Liver (tissue), 9 donors: Measurements from ENCODE around the gene CREBL2. TPM values are rescaled to one million over a fixed set of nuclear protein-coding genes. Genes with fewer than 3 reads are reported as not detected.

Experiments used
- DNase-seq: peaks from one replicate; pipeline ENCODE4 v3.0.0-alpha.2; 2017; ENCODE audit warnings: low spot score
- H3K27ac ChIP-seq, 2 donors: one replicate each; pipeline ENCODE4 v1.7.0; 2013; ENCODE audit warnings: inconsistent platforms in 2 of 2, low read length in 2 of 2, control low read depth in 1 of 2, low read depth in 1 of 2, mild to moderate bottlenecking in 1 of 2
- H3K27me3 ChIP-seq, 4 donors: one replicate each; pipeline versions ENCODE4 v1.6.1 to v1.7.0; 2013; ENCODE audit warnings: low read length in 3 of 4, inconsistent platforms in 1 of 4, mild to moderate bottlenecking in 1 of 4, moderate library complexity in 1 of 4; ENCODE audit not compliant: control insufficient read depth in 4 of 4, insufficient read depth in 4 of 4
- H3K36me3 ChIP-seq, 4 donors: one replicate each; pipeline versions ENCODE4 v1.6.1 to v1.7.0; 2013; ENCODE audit warnings: low read length in 3 of 4, mild to moderate bottlenecking in 3 of 4, low read depth in 1 of 4, moderate library complexity in 1 of 4; ENCODE audit not compliant: control insufficient read depth in 4 of 4, insufficient read depth in 3 of 4
- H3K4me1 ChIP-seq, 4 donors: one replicate each; pipeline versions ENCODE4 v1.6.1 to v1.7.0; 2013; ENCODE audit warnings: low read length in 3 of 4, mild to moderate bottlenecking in 3 of 4, moderate library complexity in 1 of 4; ENCODE audit not compliant: control insufficient read depth in 4 of 4, insufficient read depth in 4 of 4
- H3K4me3 ChIP-seq, 3 donors: one replicate each; pipeline versions ENCODE4 v1.6.1 to v1.7.0; 2013; ENCODE audit warnings: low read length in 3 of 3, control low read depth in 1 of 3, low read depth in 1 of 3, mild to moderate bottlenecking in 1 of 3
- H3K9ac ChIP-seq, 2 donors: one replicate each; pipeline ENCODE4 v1.7.0; 2013; ENCODE audit warnings: low read length in 2 of 2, mild to moderate bottlenecking in 2 of 2, moderate library complexity in 2 of 2, control low read depth in 1 of 2, low read depth in 1 of 2
- H3K9me3 ChIP-seq, 4 donors: one replicate each; pipeline versions ENCODE4 v1.6.1 to v1.7.0; 2013; ENCODE audit warnings: low read length in 3 of 4; ENCODE audit not compliant: control insufficient read depth in 4 of 4
- CTCF ChIP-seq: fragments of 150-350 bp; IDR thresholded peaks from 2 replicates; pipeline ENCODE4 v1.5.1; 2017; ENCODE audit warnings: improper control_type of control experiment, low read depth, low read length; ENCODE audit not compliant: missing input control
- EGR1 ChIP-seq, 2 donors: IDR thresholded peaks; 2 replicates each; pipeline ENCODE4 v1.6.1; 2016 to 2018; ENCODE audit warnings: antibody characterized with exemption in 2 of 2, low read depth in 2 of 2
- FOXA2 ChIP-seq: IDR thresholded peaks from 2 replicates; pipeline ENCODE4 v1.6.1; 2016; ENCODE audit warnings: antibody characterized with exemption
- GABPA ChIP-seq, 2 donors: IDR thresholded peaks in 1 of 2; conservative IDR thresholded peaks in 1 of 2; 2 replicates each; pipeline ENCODE4 v1.6.1; 2016; ENCODE audit warnings: antibody characterized with exemption in 2 of 2, mild to moderate bottlenecking in 1 of 2, moderate library complexity in 1 of 2
- HNF4A ChIP-seq, 2 donors: conservative IDR thresholded peaks; 2 replicates each; pipeline ENCODE4 v1.6.1; 2016; ENCODE audit warnings: antibody characterized with exemption in 2 of 2, mild to moderate bottlenecking in 2 of 2
- HNF4G ChIP-seq: IDR thresholded peaks from 2 replicates; pipeline ENCODE4 v1.6.1; 2016; ENCODE audit warnings: antibody characterized with exemption
- MAX ChIP-seq: IDR thresholded peaks from 2 replicates; pipeline ENCODE4 v1.6.1; 2016; ENCODE audit warnings: antibody characterized with exemption
- RAD21 ChIP-seq, 2 donors: IDR thresholded peaks; 2 replicates each; pipeline ENCODE4 v1.6.1; 2016; ENCODE audit warnings: antibody characterized with exemption in 2 of 2, mild to moderate bottlenecking in 2 of 2
- TAF1 ChIP-seq: conservative IDR thresholded peaks from 2 replicates; pipeline ENCODE4 v1.6.1; 2016; ENCODE audit warnings: antibody characterized with exemption, mild to moderate bottlenecking
- ZBTB33 ChIP-seq: IDR thresholded peaks from 2 replicates; pipeline ENCODE4 v1.6.1; 2016; ENCODE audit warnings: antibody characterized with exemption
- WGBS: extraction: QIAGEN DNeasy Blood & Tissue Kit; methylation state at CpG from one replicate; pipeline ENCODE4 v1.1.7; 2013; 5-methylcytosine and 5-hydroxymethylcytosine counted together
- polyA plus RNA-seq, 2 donors: library from polyadenylated mRNA; stranded (reverse) in 1 of 2; unstranded in 1 of 2; fragments of 200-250 nt in 1 of 2; fragments of >200 nt in 1 of 2; fragmentation: Nextera tagmentation in 1 of 2; extraction: Ambion mirVana in 1 of 2; gene quantifications; one replicate each; pipeline versions ENCODE4 v1.2.1 to v1.2.3, GENCODE V29; 2013 to 2015
- total RNA-seq, 2 donors: library from RNA; depleted of rRNA; stranded (reverse); fragments of >200 nt; gene quantifications; one replicate each; pipeline ENCODE4 v1.2.3, GENCODE V29; 2014
- TF ChIP-seq, protein P1 (sequence below): IDR thresholded peaks from 2 replicates; pipeline ENCODE4 v1.6.1; 2016; ENCODE audit warnings: antibody characterized with exemption
- donor health status: healthy.
- donor health status: healthy.
- donor health status: healthy.
- donor health status: healthy.
- donor health status: healthy.

The CREBL2 gene
- total and polyA plus RNA-seq, 4 donors = 14.6 to 27.4 (median 19.0) TPM

DNA sequence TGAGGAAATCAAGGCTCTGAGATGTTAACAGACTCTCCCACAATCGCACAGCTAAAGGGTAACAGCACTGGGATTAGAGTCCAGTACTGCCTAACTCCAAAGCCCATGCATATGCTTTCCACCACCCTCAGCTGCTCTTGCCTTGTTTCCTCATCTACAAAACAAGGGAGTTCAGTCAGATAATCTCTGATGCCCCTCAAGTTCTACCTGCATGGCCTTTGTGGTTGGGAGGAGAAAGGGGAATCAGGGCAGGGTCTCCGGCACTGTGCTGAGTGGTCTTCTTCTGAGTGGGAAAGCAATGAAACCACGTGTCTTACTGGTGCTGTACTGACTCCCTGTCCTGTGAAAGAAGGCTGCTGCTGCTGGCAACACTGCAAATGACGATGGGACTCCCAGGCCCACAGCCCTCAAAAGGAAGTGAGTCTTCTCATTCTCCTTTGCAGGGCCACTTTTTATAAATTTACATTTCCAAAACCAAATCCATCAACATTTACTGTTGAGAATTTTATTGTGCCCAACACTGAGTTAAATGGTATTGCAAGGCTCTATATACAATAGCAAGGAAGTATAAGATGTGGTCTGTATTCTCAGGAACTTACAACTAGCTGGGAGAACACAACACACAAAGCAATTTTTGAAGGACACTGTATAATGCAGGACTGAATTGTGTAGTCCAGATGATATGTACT, 29.3 kb upstream of the CREBL2 start (continued):
- no peak for TF ChIP-seq ZBTB33

- no peak overlapping the region for H3K9ac ChIP-seq
- no peaks in the 10 kb centered on the region for H3K27me3 ChIP-seq
- no peak overlapping the region for H3K4me3 ChIP-seq
- no peak for TF ChIP-seq FOXA2
- no peak for TF ChIP-seq HNF4A (conservative IDR thresholded peaks at IDR 0.05)
- TF ChIP-seq RAD21 (IDR thresholded peaks at IDR 0.05) = no peak
- no peak for TF ChIP-seq TAF1
- TF ChIP-seq EGR1 (IDR thresholded peaks at IDR 0.05; ENCODE audit: low read depth in 2 of 2) = no peak
- no peaks in the 10 kb centered on the region for H3K36me3 ChIP-seq
- no peak overlapping the region for H3K27ac ChIP-seq
- no peaks in the 10 kb centered on the region for H3K9me3 ChIP-seq
- DNase-seq = no peak
- H3K4me1 ChIP-seq = peaks cover 0 to 8% (median under 1%) of the 10 kb centered on the region in 4 donors
- 70% methylated on average over 6 of the region's 6 CpGs for WGBS
Observed at GRCh38 chr12:12582895-12583303, 28.8 kb upstream of the CREBL2 start.

GRCh38 chr12:12583510-12584178, 28.0 kb upstream of the CREBL2 start:
- Histone ChIP-seq H3K4me1 (peaks cover 0 to 8% (median under 1%) of the 10 kb centered on the region in 4 donors), H3K27me3 (no peaks in the 10 kb centered on the region), H3K9ac (no peak overlapping the region), H3K9me3 (no peaks in the 10 kb centered on the region), H3K36me3 (no peaks in the 10 kb centered on the region), H3K27ac (no peak overlapping the region), H3K4me3 (no peak overlapping the region)
- TF ChIP-seq TAF1 = no peak
- WGBS = 90% methylated on average over 5 of the region's 5 CpGs
- DNase-seq = no peak

DNA sequence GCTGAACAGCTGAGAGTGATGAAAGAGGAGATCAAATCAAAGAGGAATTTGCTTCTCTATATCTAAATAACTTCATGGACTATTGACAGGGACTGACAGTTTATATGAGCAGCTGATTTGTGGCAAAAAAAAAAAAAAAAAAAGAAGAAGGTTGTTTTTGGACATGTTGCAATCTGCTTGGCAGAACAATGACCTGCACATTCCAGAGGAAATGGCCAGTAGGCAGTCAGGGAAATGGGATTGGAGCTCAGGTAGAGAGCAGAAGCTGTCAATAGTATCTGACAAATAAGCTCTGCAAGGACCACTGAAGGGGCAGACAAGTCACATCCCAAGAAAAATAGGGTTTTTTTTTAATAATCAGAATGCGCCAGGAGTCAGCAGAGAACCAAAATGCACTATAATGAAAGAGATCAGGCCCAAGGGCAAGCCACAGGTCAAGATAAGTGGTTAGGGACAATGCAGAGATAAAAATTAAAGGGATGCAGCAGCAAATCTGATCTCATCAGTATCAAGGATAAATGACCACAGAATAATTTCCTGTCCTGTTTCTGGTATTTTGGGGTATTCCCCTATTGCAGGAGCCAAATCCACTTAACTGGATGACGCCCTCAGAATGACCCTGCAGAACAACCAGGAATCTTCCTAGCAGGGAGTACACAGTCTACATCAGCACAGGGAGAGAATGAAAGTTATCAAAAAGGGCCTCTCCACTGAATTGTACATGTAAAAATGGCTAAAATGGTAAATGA, 26.4 kb upstream of the CREBL2 start:
- Histone ChIP-seq H3K9ac (no peak overlapping the region), H3K27me3 (no peaks in the 10 kb centered on the region), H3K4me1 (peaks cover 0 to 8% (median under 1%) of the 10 kb centered on the region in 4 donors), H3K36me3 (no peaks in the 10 kb centered on the region), H3K4me3 (no peak overlapping the region), H3K27ac (no peak overlapping the region), H3K9me3 (no peaks in the 10 kb centered on the region)
- TF ChIP-seq EGR1 (IDR thresholded peaks at IDR 0.05; ENCODE audit: low read depth in 2 of 2) (no peak), MAX (no peak), GABPA (IDR thresholded peaks at IDR 0.05 in 1 of 2, conservative IDR thresholded peaks at IDR 0.05 in 1 of 2) (no peak), HNF4G (no peak), HNF4A (conservative IDR thresholded peaks at IDR 0.05) (peak in 1 of 2 donors; percentile 5), FOXA2 (no peak), CTCF (no peak)
- TF ChIP-seq, protein P1, sequence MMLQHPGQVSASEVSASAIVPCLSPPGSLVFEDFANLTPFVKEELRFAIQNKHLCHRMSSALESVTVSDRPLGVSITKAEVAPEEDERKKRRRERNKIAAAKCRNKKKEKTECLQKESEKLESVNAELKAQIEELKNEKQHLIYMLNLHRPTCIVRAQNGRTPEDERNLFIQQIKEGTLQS = no peak
- 90% methylated on average over 2 of the region's 2 CpGs for WGBS
- DNase-seq = no peak
